WERI-Rb-1 (cell line): Measurements from ENCODE around the gene SLC22A2.

ENCODE experiments used
- DNase-seq: peaks from one replicate; pipeline ENCODE4 v3.0.0-alpha.2; 2020
- H3K27ac ChIP-seq: fragments of 250-450 bp; sonication (Bioruptor Pico); 2 replicates; pipeline ENCODE4 v1.5.1; 2020; ENCODE audit warnings: mild to moderate bottlenecking, moderate library complexity
- H3K27me3 ChIP-seq: fragments of 250-450 bp; sonication (Bioruptor Pico); 2 replicates; pipeline ENCODE4 v1.5.1; 2021; ENCODE audit warnings: mild to moderate bottlenecking, low read depth, moderate library complexity; ENCODE audit not compliant: insufficient read depth, severe bottlenecking
- H3K36me3 ChIP-seq: fragments of 250-450 bp; sonication (Bioruptor Pico); 2 replicates; pipeline ENCODE4 v1.5.1; 2020; ENCODE audit warnings: mild to moderate bottlenecking, moderate library complexity
- H3K4me3 ChIP-seq: 2 replicates; pipeline ENCODE4 v1.5.1; 2011; ENCODE audit warnings: low read depth, mild to moderate bottlenecking, control low read depth, low read length
- H3K9me3 ChIP-seq: fragments of 250-450 bp; sonication (Bioruptor Pico); 2 replicates; pipeline ENCODE4 v1.5.1; 2021; ENCODE audit warnings: mild to moderate bottlenecking, moderate library complexity; ENCODE audit not compliant: severe bottlenecking
- TF ChIP-seq, protein P1 (sequence below): IDR thresholded peaks from 2 replicates; pipeline ENCODE4 v1.5.1; 2011; ENCODE audit warnings: low read depth, mild to moderate bottlenecking, control low read depth, inconsistent platforms, low read length

The SLC22A2 gene

DNA sequence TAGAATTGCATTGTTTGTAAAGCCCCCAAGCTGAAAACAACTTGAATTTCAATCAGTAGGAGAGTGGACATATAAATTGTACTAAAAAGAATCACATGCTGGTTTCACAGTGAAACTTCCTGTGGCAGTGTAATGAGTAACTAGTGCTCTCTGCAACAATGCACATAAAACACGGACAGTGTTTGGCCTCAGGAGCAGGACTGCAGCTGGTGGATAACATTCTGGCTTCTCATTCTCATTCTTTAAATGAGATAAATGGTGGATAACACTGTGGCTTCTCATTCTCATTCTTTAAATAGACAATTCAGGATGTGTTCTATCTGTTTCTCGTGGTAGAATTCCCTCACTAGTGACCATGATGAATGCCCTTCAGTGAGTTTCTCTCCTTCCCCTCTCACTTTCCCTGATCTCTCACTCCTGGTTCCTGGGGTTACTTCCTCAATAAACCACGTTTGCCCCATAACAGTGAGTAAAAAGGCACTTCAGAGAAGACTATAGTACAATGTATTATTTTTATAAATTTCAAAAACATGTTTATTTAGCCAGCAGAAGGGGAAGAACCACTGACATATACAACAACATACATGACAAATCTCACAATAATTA lies 59.9 kb downstream of the SLC22A2 start:
- H3K9me3 ChIP-seq: no peaks in the 10 kb centered on the region
- peaks cover 42% of the 10 kb centered on the region for H3K27me3 ChIP-seq
- DNase-seq: no peak
- TF ChIP-seq, protein P1, sequence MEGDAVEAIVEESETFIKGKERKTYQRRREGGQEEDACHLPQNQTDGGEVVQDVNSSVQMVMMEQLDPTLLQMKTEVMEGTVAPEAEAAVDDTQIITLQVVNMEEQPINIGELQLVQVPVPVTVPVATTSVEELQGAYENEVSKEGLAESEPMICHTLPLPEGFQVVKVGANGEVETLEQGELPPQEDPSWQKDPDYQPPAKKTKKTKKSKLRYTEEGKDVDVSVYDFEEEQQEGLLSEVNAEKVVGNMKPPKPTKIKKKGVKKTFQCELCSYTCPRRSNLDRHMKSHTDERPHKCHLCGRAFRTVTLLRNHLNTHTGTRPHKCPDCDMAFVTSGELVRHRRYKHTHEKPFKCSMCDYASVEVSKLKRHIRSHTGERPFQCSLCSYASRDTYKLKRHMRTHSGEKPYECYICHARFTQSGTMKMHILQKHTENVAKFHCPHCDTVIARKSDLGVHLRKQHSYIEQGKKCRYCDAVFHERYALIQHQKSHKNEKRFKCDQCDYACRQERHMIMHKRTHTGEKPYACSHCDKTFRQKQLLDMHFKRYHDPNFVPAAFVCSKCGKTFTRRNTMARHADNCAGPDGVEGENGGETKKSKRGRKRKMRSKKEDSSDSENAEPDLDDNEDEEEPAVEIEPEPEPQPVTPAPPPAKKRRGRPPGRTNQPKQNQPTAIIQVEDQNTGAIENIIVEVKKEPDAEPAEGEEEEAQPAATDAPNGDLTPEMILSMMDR: no peak
- H3K4me3 ChIP-seq: no peak overlapping the region
- no peaks in the 10 kb centered on the region for H3K36me3 ChIP-seq
- no peak overlapping the region for H3K27ac ChIP-seq

DNA sequence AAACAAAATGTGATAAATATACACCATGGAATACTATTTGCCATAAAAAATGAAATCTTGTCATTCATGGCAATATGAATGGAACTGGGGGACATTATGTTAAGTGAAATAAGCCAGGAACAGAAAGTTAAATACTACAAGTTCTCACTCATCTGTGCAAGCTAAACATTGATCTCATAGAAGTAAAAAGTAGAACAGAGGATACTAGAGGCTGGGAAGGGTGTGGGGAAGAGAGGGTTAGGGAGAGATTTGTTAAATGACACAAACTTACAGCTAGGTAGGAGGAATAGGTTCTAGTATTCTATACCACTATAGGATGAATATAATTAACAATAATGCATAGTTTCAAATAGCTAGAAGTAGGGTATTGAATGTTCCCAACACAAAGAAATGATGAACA lies 61.0 kb downstream of the SLC22A2 start:
- TF ChIP-seq, protein P1: no peak
- H3K4me3 ChIP-seq: no peak overlapping the region
- H3K27me3 ChIP-seq: peaks cover 42% of the 10 kb centered on the region
- no peak overlapping the region for H3K27ac ChIP-seq
- no peaks in the 10 kb centered on the region for H3K9me3 ChIP-seq
- no peaks in the 10 kb centered on the region for H3K36me3 ChIP-seq
- DNase-seq: no peak

DNA sequence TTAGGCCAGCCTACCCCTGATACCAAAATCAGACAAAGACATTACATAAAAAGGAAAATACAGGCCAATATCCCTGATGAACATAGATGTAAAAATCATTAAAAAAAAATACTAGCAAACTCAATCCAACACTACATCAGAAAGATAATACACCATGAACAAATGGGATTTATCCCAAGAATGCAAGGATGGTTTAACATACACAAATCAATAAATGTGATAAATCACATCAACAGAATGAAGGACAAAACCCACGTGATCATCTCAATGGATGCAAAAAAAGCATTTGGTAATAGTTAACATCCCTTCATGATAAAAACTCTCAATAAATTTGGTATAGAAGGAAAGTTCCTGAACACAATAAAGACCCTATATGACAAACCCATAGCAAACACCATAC lies 63.8 kb downstream of the SLC22A2 start:
- TF ChIP-seq, protein P1: no peak
- Histone ChIP-seq H3K27ac (no peak overlapping the region), H3K4me3 (no peak overlapping the region)

DNA sequence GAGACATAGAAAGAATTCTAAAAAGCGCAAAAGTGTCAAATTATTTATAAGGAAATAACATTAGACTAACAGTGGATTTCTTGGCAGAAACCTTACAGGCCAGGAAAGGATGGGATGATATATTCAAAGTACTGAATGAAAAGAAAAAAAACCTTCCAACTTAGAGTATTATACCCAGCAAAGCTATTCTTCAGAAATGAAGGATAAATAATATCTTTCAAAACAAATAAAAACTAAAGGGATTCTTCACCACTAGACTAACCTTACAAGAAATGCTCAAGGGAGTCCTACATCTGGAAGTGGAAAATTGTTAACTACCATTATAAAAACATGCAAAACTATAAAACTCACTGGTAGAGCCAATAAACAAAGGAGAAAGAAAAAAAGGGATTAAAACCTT lies 65.8 kb downstream of the SLC22A2 start:
- H3K4me3 ChIP-seq: no peak overlapping the region
- no peak overlapping the region for H3K27ac ChIP-seq
- H3K9me3 ChIP-seq: peaks cover 2% of the 10 kb centered on the region
- peaks cover 11% of the 10 kb centered on the region for H3K27me3 ChIP-seq
- TF ChIP-seq, protein P1: no peak
- DNase-seq: no peak
- no peaks in the 10 kb centered on the region for H3K36me3 ChIP-seq

More for the DNA sequence above, 63.8 kb downstream of the SLC22A2 start:
- peaks cover 2% of the 10 kb centered on the region for H3K9me3 ChIP-seq
- DNase-seq: no peak
- no peaks in the 10 kb centered on the region for H3K36me3 ChIP-seq
- H3K27me3 ChIP-seq: peaks cover 25% of the 10 kb centered on the region

DNA sequence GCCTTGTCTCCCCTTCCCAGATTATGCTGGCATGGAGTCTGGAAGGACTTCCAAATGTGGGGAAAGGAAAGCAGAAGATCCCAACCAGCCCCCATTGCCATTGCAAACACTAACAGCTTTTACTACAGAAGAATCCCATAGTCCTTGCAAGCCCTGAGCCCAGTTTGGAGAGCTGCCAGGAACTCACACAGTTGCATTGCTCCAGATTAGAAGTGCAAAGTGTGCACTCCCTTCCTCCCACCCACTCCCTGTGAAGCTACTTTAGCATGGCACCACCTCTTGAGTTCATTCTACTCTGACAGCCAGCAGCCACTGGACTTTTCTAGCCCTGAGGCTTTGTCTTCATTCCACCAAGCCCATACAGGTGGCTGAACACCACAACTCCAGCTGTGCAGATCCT lies 67.6 kb downstream of the SLC22A2 start:
- peaks cover 2% of the 10 kb centered on the region for H3K9me3 ChIP-seq
- no peak for DNase-seq

More for the DNA sequence above, 67.6 kb downstream of the SLC22A2 start:
- TF ChIP-seq, protein P1: no peak
- Histone ChIP-seq H3K36me3 (no peaks in the 10 kb centered on the region), H3K27ac (no peak overlapping the region), H3K27me3 (peaks cover 4% of the 10 kb centered on the region), H3K4me3 (no peak overlapping the region)
